HCT116 (cell line): ENCODE measurements around the gene FBXL13. TPM values are rescaled to one million over a fixed set of nuclear protein-coding genes. Genes with fewer than 3 reads are reported as not detected.

ENCODE experiments used
- ATAC-seq: fragments of 200-7000 bp; cut with Tn5 transposase; 2 replicates; pipeline ENCODE4 v1.9.1; 2020; ENCODE audit warnings: mild to moderate bottlenecking, moderate library complexity
- BruUV-seq: library from RNA; stranded (reverse); fragments of 400-500 nt; replicated peaks from 2 replicates; lab custom pipeline; 2021; lab: Mats Ljungman, UMichigan
- CTCF ChIA-PET: fragments of 300-600 bp; sonication (Branson Sonifier 250); formaldehyde crosslinking; loops from one replicate; lab custom pipeline; 2021; ENCODE audit warnings: antibody characterized with exemption; lab: Charles Lee
- POLR2A ChIA-PET: fragments of 300-600, 350-600 bp; sonication (Branson Sonifier 250); formaldehyde crosslinking; loops from one replicate; lab custom pipeline; 2021; ENCODE audit warnings: antibody characterized with exemption; lab: Charles Lee
- RAD21 ChIA-PET, 2 experiments: fragments of 300-600 bp; sonication (Branson Sonifier 250); formaldehyde crosslinking; loops; one replicate each; lab custom pipeline; 2023; ENCODE audit warnings: low total read pairs in 2 of 2; ENCODE audit not compliant: uncharacterized antibody in 2 of 2, unreplicated experiment in 2 of 2, low non-redundant PET in 1 of 2; lab: Charles Lee
- DNase-seq: peaks from one replicate; pipeline ENCODE4 v3.0.0-alpha.2; 2010; ENCODE audit warnings: low read depth, low spot score
- H2AFZ ChIP-seq: fragments of 200-600 bp; shearing (Covaris generic), sonication (generic); 2 replicates; pipeline ENCODE4 v1.6.1; 2017; ENCODE audit warnings: low read depth, mixed run types, mixed read lengths, antibody characterized with exemption, low read length; ENCODE audit not compliant: poor library complexity, severe bottlenecking
- H3K27ac ChIP-seq: 2 replicates; pipeline ENCODE4 v1.5.1; 2012; ENCODE audit warnings: low read depth, low read length
- H3K27me3 ChIP-seq: fragments of 200-600 bp; sonication (generic); 2 replicates; pipeline ENCODE4 v1.6.1; 2016; ENCODE audit warnings: mixed run types, low read length, mixed read lengths; ENCODE audit not compliant: insufficient read depth
- H3K36me3 ChIP-seq, 2 experiments: fragments of 200-500 bp in 1 of 2; fragments of 200-600 bp in 1 of 2; sonication (Bioruptor generic) in 1 of 2; sonication (generic) in 1 of 2; 2 replicates each; pipeline versions ENCODE4 v1.5.1 to v1.6.1; 2014 to 2016; ENCODE audit warnings: low read length in 2 of 2, inconsistent platforms in 1 of 2, mixed read lengths in 1 of 2, mixed run types in 1 of 2; ENCODE audit not compliant: insufficient read depth in 2 of 2, control insufficient read depth in 1 of 2
- H3K4me1 ChIP-seq, 2 experiments: fragments of 200-600 bp in 1 of 2; sonication (generic) in 1 of 2; 2 replicates each; pipeline versions ENCODE4 v1.5.1 to v1.6.1; 2012 to 2017; ENCODE audit warnings: low read length in 2 of 2, inconsistent platforms in 1 of 2, mild to moderate bottlenecking in 1 of 2, mixed read lengths in 1 of 2, mixed run types in 1 of 2, moderate library complexity in 1 of 2; ENCODE audit not compliant: insufficient read depth in 2 of 2, control insufficient read depth in 1 of 2
- H3K4me2 ChIP-seq: fragments of 200-600 bp; sonication (generic); 2 replicates; pipeline ENCODE4 v1.6.1; 2017; ENCODE audit warnings: mixed run types, low read length, mixed read lengths
- H3K4me3 ChIP-seq, 2 experiments: fragments of 200-600 bp in 1 of 2; sonication (generic) in 1 of 2; replicated peaks in 1 of 2; 2 replicates each; pipeline ENCODE4 v1.5.1; 2011 to 2016; ENCODE audit warnings: low read length in 2 of 2, control low read depth in 1 of 2, low read depth in 1 of 2, mild to moderate bottlenecking in 1 of 2, mixed read lengths in 1 of 2, mixed run types in 1 of 2
- H3K79me2 ChIP-seq: fragments of 200-600 bp; sonication (generic); 2 replicates; pipeline ENCODE4 v1.6.1; 2017; ENCODE audit warnings: mild to moderate bottlenecking, mixed run types, low read length, moderate library complexity, mixed read lengths; ENCODE audit not compliant: insufficient read depth
- H3K9ac ChIP-seq: fragments of 200-600 bp; sonication (generic); 2 replicates; pipeline ENCODE4 v1.6.1; 2016; ENCODE audit warnings: low read length, mixed read lengths
- H3K9me2 ChIP-seq: fragments of 200-600 bp; sonication (generic), shearing (Covaris generic); 2 replicates; pipeline ENCODE4 v1.6.1; 2017; ENCODE audit warnings: mixed run types, mild to moderate bottlenecking, moderate library complexity; ENCODE audit not compliant: insufficient read depth
- H3K9me3 ChIP-seq, 2 experiments: fragments of 200-500 bp in 1 of 2; fragments of 200-600 bp in 1 of 2; sonication (Bioruptor generic) in 1 of 2; sonication (generic) in 1 of 2; 2 replicates each; pipeline ENCODE4 v1.6.1; 2014 to 2017; ENCODE audit warnings: low read length in 2 of 2, mixed read lengths in 2 of 2, inconsistent platforms in 1 of 2, low read depth in 1 of 2, mild to moderate bottlenecking in 1 of 2, mixed run types in 1 of 2, moderate library complexity in 1 of 2; ENCODE audit not compliant: control insufficient read depth in 1 of 2, insufficient read depth in 1 of 2
- H4K20me1 ChIP-seq: fragments of 200-600 bp; sonication (generic), shearing (Covaris generic); 2 replicates; pipeline ENCODE4 v1.6.1; 2017; ENCODE audit warnings: mixed run types, mild to moderate bottlenecking, moderate library complexity; ENCODE audit not compliant: insufficient read depth
- ATF3 ChIP-seq: IDR thresholded peaks from 2 replicates; pipeline ENCODE4 v1.6.1; 2012
- CEBPB ChIP-seq: IDR thresholded peaks from 2 replicates; pipeline ENCODE4 v1.6.1; 2012; ENCODE audit warnings: low read depth
- ELF1 ChIP-seq: IDR thresholded peaks from 2 replicates; pipeline ENCODE4 v1.6.1; 2012; ENCODE audit warnings: low read depth, borderline replicate concordance
- EZH2 ChIP-seq: fragments of 200-600 bp; sonication (generic); IDR thresholded peaks from 2 replicates; pipeline ENCODE4 v1.6.1; 2017; ENCODE audit warnings: antibody characterized with exemption, mixed run types
- EZH2phosphoT487 ChIP-seq: fragments of 200-600 bp; IDR thresholded peaks from 2 replicates; pipeline ENCODE4 v1.6.1; 2018; ENCODE audit warnings: antibody characterized with exemption, borderline replicate concordance
- POLR2A ChIP-seq: IDR thresholded peaks from 2 replicates; pipeline ENCODE4 v1.7.0; 2011; ENCODE audit warnings: borderline replicate concordance; ENCODE audit not compliant: insufficient read depth, insufficient read length; ENCODE audit errors: extremely low read depth
- POLR2AphosphoS5 ChIP-seq: IDR thresholded peaks from 2 replicates; pipeline ENCODE4 v1.6.1; 2011; ENCODE audit warnings: mild to moderate bottlenecking, low read depth, low read length, moderate library complexity
- ZBTB33 ChIP-seq: IDR thresholded peaks from 2 replicates; pipeline ENCODE4 v1.6.1; 2011; ENCODE audit warnings: mild to moderate bottlenecking, low read length, moderate library complexity; ENCODE audit not compliant: insufficient replicate concordance; ENCODE audit errors: extremely low read depth
- ZFX ChIP-seq: fragments of 450-650 bp; IDR thresholded peaks from 2 replicates; pipeline ENCODE4 v1.6.1; 2017
- ZNF274 ChIP-seq: fragments of 200-500 bp; sonication (Bioruptor generic); IDR thresholded peaks from 2 replicates; pipeline ENCODE4 v1.6.1; 2014; ENCODE audit warnings: mild to moderate bottlenecking, low read depth, low read length, inconsistent platforms
- intact Hi-C: fragments of 100-400 bp; cut with micrococcal nuclease; formaldehyde crosslinking; loops from 2 replicates; pipeline ENCODE4 v1.10.0; 2022
- total RNA-seq: library from RNA; stranded (reverse); gene quantifications from one replicate; pipeline ENCODE4 v1.2.1, GENCODE V29; 2021; ENCODE audit not compliant: unreplicated experiment

FBXL13 gene
- total RNA-seq, 1 experiment from 2014 or later, result 1.0 TPM

GRCh38 chr7:102892631-102893278 is 181.8 kb downstream of the FBXL13 start:
- ChIA-PET CTCF (no interaction called here), POLR2A (no interaction called here), RAD21 (no interaction called here)
- Histone ChIP-seq H3K9ac (no peak overlapping the region), H3K27me3 (no peaks in the 10 kb centered on the region), H3K4me2 (no peak overlapping the region), H2AFZ (no peak overlapping the region), H3K27ac (no peak overlapping the region), H3K9me2 (no peaks in the 10 kb centered on the region), H3K79me2 (no peaks in the 10 kb centered on the region)
- ATAC-seq, result no peak
- no peak for DNase-seq
- BruUV-seq, result no TSS peak
- intact Hi-C loops, result no loop called here
- no peak for TF ChIP-seq ATF3
- TF ChIP-seq POLR2A, result no peak
- TF ChIP-seq ZNF274, result no peak
- no peak for TF ChIP-seq EZH2
- TF ChIP-seq EZH2phosphoT487, result no peak
- no peak for TF ChIP-seq ZFX
- no peak for TF ChIP-seq CEBPB
- TF ChIP-seq POLR2AphosphoS5, result no peak
- TF ChIP-seq ZBTB33, result no peak
- TF ChIP-seq ELF1, result no peak
- TF ChIP-seq, all 23 proteins: peak for 0
- no peaks in the 10 kb centered on the region for H3K36me3 ChIP-seq
- H4K20me1 ChIP-seq, result no peaks in the 10 kb centered on the region
- peaks cover 0 to 11% of the 10 kb centered on the region in 2 experiments; a peak in 3 of 4 replicates for H3K4me1 ChIP-seq
- no peak overlapping the region for H3K4me3 ChIP-seq
- H3K9me3 ChIP-seq, result no peaks in the 10 kb centered on the region
